Aorta (tissue), 5 donors: ENCODE measurements around the gene OR4P4. TPM values are rescaled to one million over a fixed set of nuclear protein-coding genes. Genes with fewer than 3 reads are reported as not detected.

Experiments
- ATAC-seq: fragments of 200-7000 bp; cut with Tn5 transposase; one replicate; pipeline ENCODE4 v1.9.1; 2022; ENCODE audit warnings: moderate library complexity; ENCODE audit not compliant: low FRiP score
- DNase-seq, 2 donors: peaks; one replicate each; pipeline ENCODE4 v3.0.0-alpha.2; 2020
- H3K27ac ChIP-seq, 2 donors: one replicate each; pipeline ENCODE4 v1.5.1; 2013; ENCODE audit warnings: low read length in 2 of 2, mild to moderate bottlenecking in 2 of 2, moderate library complexity in 2 of 2, control low read depth in 1 of 2, inconsistent platforms in 1 of 2, low read depth in 1 of 2
- H3K27me3 ChIP-seq, 2 donors: one replicate each; pipeline ENCODE4 v1.6.1; 2013; ENCODE audit warnings: control low read depth in 1 of 2, low read length in 1 of 2, mild to moderate bottlenecking in 1 of 2, moderate library complexity in 1 of 2; ENCODE audit not compliant: insufficient read depth in 2 of 2, control insufficient read depth in 1 of 2
- H3K36me3 ChIP-seq, 2 donors: one replicate each; pipeline ENCODE4 v1.6.1; 2013; ENCODE audit warnings: control low read depth in 1 of 2, low read length in 1 of 2, mild to moderate bottlenecking in 1 of 2; ENCODE audit not compliant: insufficient read depth in 2 of 2, control insufficient read depth in 1 of 2
- H3K4me1 ChIP-seq, 2 donors: one replicate each; pipeline ENCODE4 v1.6.1; 2013; ENCODE audit warnings: low read length in 2 of 2, control low read depth in 1 of 2, mild to moderate bottlenecking in 1 of 2, moderate library complexity in 1 of 2; ENCODE audit not compliant: insufficient read depth in 2 of 2, control insufficient read depth in 1 of 2
- H3K4me3 ChIP-seq, 2 donors: one replicate each; pipeline ENCODE4 v1.5.1; 2013; ENCODE audit warnings: low read length in 2 of 2, control low read depth in 1 of 2, mild to moderate bottlenecking in 1 of 2
- H3K9me3 ChIP-seq: one replicate; pipeline ENCODE4 v1.6.1; 2013; ENCODE audit warnings: mild to moderate bottlenecking, low read length; ENCODE audit not compliant: control insufficient read depth
- WGBS, 2 donors: extraction: QIAGEN DNeasy Blood & Tissue Kit; methylation state at CpG; one replicate each; pipeline ENCODE4 v1.1.7; 2013; 5-methylcytosine and 5-hydroxymethylcytosine counted together
- intact Hi-C, 2 donors: fragments of 100-400 bp; cut with DNase I; formaldehyde crosslinking; loops; one replicate each; pipeline versions ENCODE4 v1.14.2 to v1.15.0; 2022
- polyA plus RNA-seq, 2 donors: library from polyadenylated mRNA; stranded (reverse); fragments of 200-250 nt; gene quantifications; one replicate each; pipeline ENCODE4 v1.2.3, GENCODE V29; 2013
- total RNA-seq, 2 donors: library from RNA; stranded (reverse); fragmentation: NEBNext Ultra II Directional; extraction: Animal tissue kit (Norgen Biotek cat#: 25700); gene quantifications; one replicate each; pipeline ENCODE4 v1.2.1, GENCODE V29; 2021
- donor health status: healthy with polysubstance abuse.
- donor health status: Bipolar disorder and iron deficiency.
- donor health status: DM: no; HTN: no; CAD: no.
- donor health status: DM: no; HTN: no; CAD: no.
- donor health status: DM: yes; HTN: yes; CAD: no.

OR4P4 gene
- total and polyA plus RNA-seq, 4 donors: not detected

- H3K9me3 ChIP-seq: no peaks in the 10 kb centered on the region
- no peak overlapping the region for H3K4me3 ChIP-seq
- DNase-seq (no peak), ATAC-seq (no peak)
- H3K4me1 ChIP-seq: no peaks in the 10 kb centered on the region
- intact Hi-C loops: loop anchor here in 1 of 2 donors (10.0 kb wide), 1 partner anchor 65 kb away; the partner anchor contains the start of gene OR4C11
- H3K27ac ChIP-seq: no peak overlapping the region
- 44 to 45% methylated on average over 2 of the region's 2 CpGs for WGBS, 2 donors
- no peaks in the 10 kb centered on the region for H3K27me3 ChIP-seq
- H3K36me3 ChIP-seq: no peaks in the 10 kb centered on the region
Measured at GRCh38 chr11:55669376-55669775, 34.5 kb downstream of the OR4P4 start.

- DNase-seq: no peak
- intact Hi-C loops: no loop called here
- 57 to 60% methylated on average over 5 of the region's 5 CpGs for WGBS, 2 donors
- Histone ChIP-seq H3K9me3 (no peaks in the 10 kb centered on the region), H3K36me3 (no peaks in the 10 kb centered on the region), H3K4me3 (no peak overlapping the region), H3K27me3 (no peaks in the 10 kb centered on the region), H3K27ac (no peak overlapping the region), H3K4me1 (no peaks in the 10 kb centered on the region)
- ATAC-seq: no peak
Measured at GRCh38 chr11:55673860-55674259, 38.9 kb downstream of the OR4P4 start.

Other genes with a start within 250 kb of the OR4P4 start
- not detected for gene OR4C15, start 80.6 kb upstream of the OR4P4 start, total RNA-seq
- not detected for gene OR4C15, start 80.6 kb upstream of the OR4P4 start, polyA plus RNA-seq
- not detected for gene OR4C16, start 63.0 kb upstream of the OR4P4 start, total RNA-seq
- gene OR4C16, start 63.0 kb upstream of the OR4P4 start, polyA plus RNA-seq: not detected
- gene OR4C11, start 27.5 kb upstream of the OR4P4 start, total RNA-seq: not detected
- gene OR4C11, start 27.5 kb upstream of the OR4P4 start, polyA plus RNA-seq: not detected
- not detected for gene OR4S2, start 13.2 kb downstream of the OR4P4 start, total RNA-seq
- gene OR4S2, start 13.2 kb downstream of the OR4P4 start, polyA plus RNA-seq: 1 to 10 TPM in 1 of 2 donors, not detected in 1; 2.0 TPM
- gene OR4C6, start 27.1 kb downstream of the OR4P4 start, total RNA-seq: not detected
- not detected for gene OR4C6, start 27.1 kb downstream of the OR4P4 start, polyA plus RNA-seq
- not detected for gene OR5D13, start 138.3 kb downstream of the OR4P4 start, total RNA-seq
- not detected for gene OR5D13, start 138.3 kb downstream of the OR4P4 start, polyA plus RNA-seq
- gene OR5D14, start 160.4 kb downstream of the OR4P4 start, total RNA-seq: not detected
- not detected for gene OR5D14, start 160.4 kb downstream of the OR4P4 start, polyA plus RNA-seq
- gene OR5L1, start 176.3 kb downstream of the OR4P4 start, total RNA-seq: not detected
- not detected for gene OR5L1, start 176.3 kb downstream of the OR4P4 start, polyA plus RNA-seq
- gene OR5D18, start 184.5 kb downstream of the OR4P4 start, total RNA-seq: not detected
- not detected for gene OR5D18, start 184.5 kb downstream of the OR4P4 start, polyA plus RNA-seq
- not detected for gene OR5L2, start 192.1 kb downstream of the OR4P4 start, total RNA-seq
- gene OR5L2, start 192.1 kb downstream of the OR4P4 start, polyA plus RNA-seq: not detected
- not detected for gene OR5D16, start 203.6 kb downstream of the OR4P4 start, total RNA-seq
- not detected for gene OR5D16, start 203.6 kb downstream of the OR4P4 start, polyA plus RNA-seq
- not detected for gene TRIM51, start 248.2 kb downstream of the OR4P4 start, total RNA-seq
- gene TRIM51, start 248.2 kb downstream of the OR4P4 start, polyA plus RNA-seq: not detected